Measurements from ENCODE around the gene TMEM69.

GRCh38 chr1:45658171-45658570, 29.8 kb upstream of the TMEM69 start:
- TF ChIP-seq CTCF (IDR thresholded peaks at IDR 0.05; ENCODE audit: low read length) (no peak), EZH2 (IDR thresholded peaks at IDR 0.05; ENCODE audit: borderline replicate concordance, low read length) (no peak)
